PC-3 (cell line): Measurements from ENCODE around the gene WDFY4. TPM values are rescaled to one million over a fixed set of nuclear protein-coding genes. Genes with fewer than 3 reads are reported as not detected.

Experiments
- ATAC-seq: fragments of 200-7000 bp; cut with Tn5 transposase; 2 replicates; pipeline ENCODE4 v1.9.1; 2020; ENCODE audit warnings: mild to moderate bottlenecking, moderate library complexity
- BruUV-seq: library from RNA; stranded (reverse); fragments of 400-500 nt; replicated peaks from 2 replicates; lab custom pipeline; 2021; lab: Mats Ljungman, UMichigan
- CTCF ChIA-PET: fragments of 300-600 bp; sonication (Branson Sonifier 250); formaldehyde crosslinking; loops from one replicate; lab custom pipeline; 2022; ENCODE audit warnings: antibody characterized with exemption; lab: Charles Lee
- POLR2A ChIA-PET: fragments of 300-600 bp; sonication (Branson Sonifier 250); formaldehyde crosslinking; loops from one replicate; lab custom pipeline; 2022; ENCODE audit warnings: antibody characterized with exemption; ENCODE audit not compliant: unreplicated experiment; lab: Charles Lee
- DNase-seq: peaks from one replicate; pipeline ENCODE4 v3.0.0-alpha.2; 2015
- H2AFZ ChIP-seq: fragments of 300-600 bp; sonication (generic); 2 replicates; pipeline ENCODE4 v1.6.0; 2016; ENCODE audit warnings: antibody characterized with exemption, low read length
- H3F3A ChIP-seq: fragments of 300-600 bp; sonication (generic); one replicate; pipeline ENCODE4 v1.6.0; 2017; ENCODE audit warnings: antibody characterized with exemption, low read length, control low read depth, mild to moderate bottlenecking; ENCODE audit not compliant: unreplicated experiment
- H3K27ac ChIP-seq: fragments of 300-600 bp; sonication (generic); 2 replicates; pipeline ENCODE4 v1.5.1; 2016; ENCODE audit warnings: mild to moderate bottlenecking, low read length
- H3K27me3 ChIP-seq: fragments of 300-600 bp; sonication (generic); 2 replicates; pipeline ENCODE4 v1.6.1; 2016; ENCODE audit warnings: low read length, mixed read lengths
- H3K36me3 ChIP-seq: fragments of 300-600 bp; sonication (generic); 2 replicates; pipeline ENCODE4 v1.6.1; 2016; ENCODE audit warnings: low read depth, mixed run types, low read length, mixed read lengths
- H3K4me1 ChIP-seq: fragments of 300-600 bp; sonication (generic); 2 replicates; pipeline ENCODE4 v1.5.1; 2016; ENCODE audit warnings: low read length; ENCODE audit not compliant: insufficient read depth
- H3K4me2 ChIP-seq: fragments of 300-600 bp; sonication (generic); 2 replicates; pipeline ENCODE4 v1.6.0; 2016; ENCODE audit warnings: low read length
- H3K4me3 ChIP-seq: fragments of 300-600 bp; sonication (generic); 2 replicates; pipeline ENCODE4 v1.5.1; 2016; ENCODE audit warnings: mild to moderate bottlenecking, low read length, mixed read lengths
- H3K79me2 ChIP-seq: fragments of 300-600 bp; sonication (generic); 2 replicates; pipeline ENCODE4 v1.6.1; 2017; ENCODE audit warnings: low read length, mixed read lengths
- H3K9ac ChIP-seq: fragments of 300-600 bp; sonication (generic); 2 replicates; pipeline ENCODE4 v1.6.0; 2016; ENCODE audit warnings: mild to moderate bottlenecking, low read length
- H3K9me2 ChIP-seq: fragments of 300-600 bp; sonication (generic); replicated peaks from 2 replicates; pipeline ENCODE4 v1.6.1; 2016; ENCODE audit warnings: mixed run types, low read length, mixed read lengths
- H3K9me3 ChIP-seq: fragments of 300-600 bp; sonication (generic); 2 replicates; pipeline ENCODE4 v1.6.1; 2016; ENCODE audit warnings: low read length, mixed read lengths
- H4K20me1 ChIP-seq: fragments of 300-600 bp; sonication (generic); 2 replicates; pipeline ENCODE4 v1.6.1; 2016; ENCODE audit warnings: low read length, mixed read lengths
- EZH2 ChIP-seq: fragments of 300-600 bp; sonication (generic); IDR thresholded peaks from one replicate; pipeline ENCODE4 v1.6.1; 2017; ENCODE audit warnings: antibody characterized with exemption, mild to moderate bottlenecking, low read length; ENCODE audit not compliant: unreplicated experiment
- EZH2phosphoT487 ChIP-seq: fragments of 300-600 bp; sonication (generic); IDR thresholded peaks from 2 replicates; pipeline ENCODE4 v1.6.1; 2018; ENCODE audit warnings: mild to moderate bottlenecking, antibody characterized with exemption, low read length, borderline replicate concordance
- intact Hi-C: fragments of 100-400 bp; cut with micrococcal nuclease; formaldehyde crosslinking; loops from 2 replicates; pipeline ENCODE4 v1.9.0; 2023
- total RNA-seq: library from RNA; depleted of rRNA; stranded (reverse); fragments of >200 nt; gene quantifications from 2 replicates; pipeline ENCODE4 v1.2.3, GENCODE V29; 2014
- TF ChIP-seq, protein P1 (sequence below): fragments of 300-600 bp; sonication (generic); conservative IDR thresholded peaks from 2 replicates; pipeline ENCODE4 v1.5.1; 2017; ENCODE audit warnings: antibody characterized with exemption, low read depth, mild to moderate bottlenecking, low read length

Gene WDFY4
- total RNA-seq, 1 experiment from 2014 or later = not detected

DNA sequence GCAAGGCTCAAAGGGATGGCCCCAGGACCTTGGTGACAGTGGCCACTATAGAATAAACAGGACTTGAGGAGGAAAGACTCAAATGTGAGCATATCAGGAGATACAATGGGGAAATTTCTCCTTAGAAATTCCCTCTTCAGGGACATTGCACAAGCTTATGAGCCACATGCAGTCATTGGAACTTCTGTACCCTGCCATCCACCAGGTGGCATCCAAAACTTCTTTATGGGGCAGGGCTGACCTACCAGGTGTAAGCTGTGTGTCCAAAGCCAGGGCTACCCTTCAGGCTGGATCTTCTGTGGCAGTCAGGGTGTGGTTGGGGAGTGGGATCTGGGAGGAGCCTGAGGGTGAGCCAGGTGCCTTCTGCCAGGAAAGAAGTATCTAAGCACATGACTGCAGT is 291.5 kb downstream of the WDFY4 start:
- H3K9me3 ChIP-seq = no peaks in the 10 kb centered on the region
- H2AFZ ChIP-seq = no peak overlapping the region
- no peaks in the 10 kb centered on the region for H3F3A ChIP-seq
- no peak overlapping the region for H3K9ac ChIP-seq
- H4K20me1 ChIP-seq = no peaks in the 10 kb centered on the region
- H3K9me2 ChIP-seq = no peaks in the 10 kb centered on the region
- peak; percentile 67; the same call in 1 of the 2 replicates for ATAC-seq
- no peaks in the 10 kb centered on the region for H3K4me1 ChIP-seq
- peak; percentile 73 for DNase-seq
- H3K27me3 ChIP-seq = peaks cover 17% of the 10 kb centered on the region
- H3K79me2 ChIP-seq = no peaks in the 10 kb centered on the region
- no peak overlapping the region for H3K4me2 ChIP-seq
- BruUV-seq = no TSS peak
- H3K36me3 ChIP-seq = no peaks in the 10 kb centered on the region
- TF ChIP-seq, protein P1, sequence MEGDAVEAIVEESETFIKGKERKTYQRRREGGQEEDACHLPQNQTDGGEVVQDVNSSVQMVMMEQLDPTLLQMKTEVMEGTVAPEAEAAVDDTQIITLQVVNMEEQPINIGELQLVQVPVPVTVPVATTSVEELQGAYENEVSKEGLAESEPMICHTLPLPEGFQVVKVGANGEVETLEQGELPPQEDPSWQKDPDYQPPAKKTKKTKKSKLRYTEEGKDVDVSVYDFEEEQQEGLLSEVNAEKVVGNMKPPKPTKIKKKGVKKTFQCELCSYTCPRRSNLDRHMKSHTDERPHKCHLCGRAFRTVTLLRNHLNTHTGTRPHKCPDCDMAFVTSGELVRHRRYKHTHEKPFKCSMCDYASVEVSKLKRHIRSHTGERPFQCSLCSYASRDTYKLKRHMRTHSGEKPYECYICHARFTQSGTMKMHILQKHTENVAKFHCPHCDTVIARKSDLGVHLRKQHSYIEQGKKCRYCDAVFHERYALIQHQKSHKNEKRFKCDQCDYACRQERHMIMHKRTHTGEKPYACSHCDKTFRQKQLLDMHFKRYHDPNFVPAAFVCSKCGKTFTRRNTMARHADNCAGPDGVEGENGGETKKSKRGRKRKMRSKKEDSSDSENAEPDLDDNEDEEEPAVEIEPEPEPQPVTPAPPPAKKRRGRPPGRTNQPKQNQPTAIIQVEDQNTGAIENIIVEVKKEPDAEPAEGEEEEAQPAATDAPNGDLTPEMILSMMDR = peak; percentile 80
- no peak for TF ChIP-seq EZH2
- intact Hi-C loops = loop anchor here (2.0 kb wide), 1 partner anchor 71 kb away; no protein-coding TSS in a partner anchor
- H3K4me3 ChIP-seq = no peak overlapping the region
- H3K27ac ChIP-seq = no peak overlapping the region
- ChIA-PET CTCF (interaction anchor here (1.1 kb wide), 2 partner anchors 185 to 188 kb away, joined by 6 read pairs; no protein-coding TSS in a partner anchor), POLR2A (no interaction called here)

GRCh38 chr10:48978318-48978717 is 293.6 kb downstream of the WDFY4 start:
- H3K79me2 ChIP-seq = no peaks in the 10 kb centered on the region
- H4K20me1 ChIP-seq = no peaks in the 10 kb centered on the region
- H3F3A ChIP-seq = no peaks in the 10 kb centered on the region
- H2AFZ ChIP-seq = no peak overlapping the region
- ATAC-seq (no peak), DNase-seq (no peak)
- H3K4me3 ChIP-seq = no peak overlapping the region
- H3K36me3 ChIP-seq = no peaks in the 10 kb centered on the region
- TF ChIP-seq EZH2 (no peak), EZH2phosphoT487 (no peak)
- TF ChIP-seq, protein P1 = no peak
- no TSS peak for BruUV-seq
- peaks cover 18% of the 10 kb centered on the region for H3K27me3 ChIP-seq
- H3K9me2 ChIP-seq = no peaks in the 10 kb centered on the region
- no peaks in the 10 kb centered on the region for H3K9me3 ChIP-seq
- no peaks in the 10 kb centered on the region for H3K4me1 ChIP-seq
- intact Hi-C loops = no loop called here
- POLR2A ChIA-PET = no interaction called here
- no peak overlapping the region for H3K4me2 ChIP-seq
- H3K27ac ChIP-seq = no peak overlapping the region
- no peak overlapping the region for H3K9ac ChIP-seq
- CTCF ChIA-PET = no interaction called here

DNA sequence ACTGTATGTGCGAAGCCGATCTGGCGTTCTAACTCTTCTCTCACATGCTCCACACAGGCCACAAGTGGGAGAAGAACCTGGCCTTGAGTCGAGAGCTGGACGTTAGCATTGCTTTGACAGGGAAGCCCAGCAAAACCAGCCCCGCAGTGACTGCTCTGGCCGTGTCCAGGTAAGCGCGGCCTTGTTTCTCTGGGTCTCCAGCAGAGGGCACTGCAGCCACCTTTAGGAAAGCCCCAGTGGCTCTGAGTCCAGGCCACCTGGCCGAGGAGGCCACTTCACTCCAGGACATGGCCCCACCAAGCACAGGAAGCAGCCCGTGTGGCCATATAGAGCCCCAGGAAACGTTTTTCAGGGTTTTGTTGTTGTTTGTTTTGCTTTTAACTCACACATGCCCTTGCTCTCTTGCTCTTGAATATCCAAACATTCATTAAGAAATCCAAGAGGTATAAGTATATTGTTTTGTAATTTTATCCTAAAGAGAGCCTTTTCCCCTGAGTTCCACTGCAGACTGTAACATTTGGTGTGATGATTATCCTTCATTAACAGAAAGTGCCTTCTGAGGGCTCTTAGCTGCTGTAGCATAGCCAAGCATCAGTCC is 296.7 kb downstream of the WDFY4 start:
- CTCF ChIA-PET = interaction anchor here (0.6 kb wide), 1 partner anchor 426 kb away, joined by 3 read pairs; no protein-coding TSS in a partner anchor

More for the DNA sequence above, 296.7 kb downstream of the WDFY4 start:
- H3K79me2 ChIP-seq = no peaks in the 10 kb centered on the region
- POLR2A ChIA-PET = no interaction called here
- TF ChIP-seq EZH2phosphoT487 = no peak
- TF ChIP-seq, protein P1 = peak; percentile 98
- TF ChIP-seq EZH2 = no peak
- intact Hi-C loops = loop anchor here (10.0 kb wide), 1 partner anchor 183 kb away; no protein-coding TSS in a partner anchor
- no peaks in the 10 kb centered on the region for H3F3A ChIP-seq
- DNase-seq (peak; percentile 76), ATAC-seq (peak; percentile 94)
- no peaks in the 10 kb centered on the region for H3K36me3 ChIP-seq
- no peaks in the 10 kb centered on the region for H3K9me3 ChIP-seq
- no peak overlapping the region for H3K4me3 ChIP-seq
- H3K4me2 ChIP-seq = no peak overlapping the region
- no peak overlapping the region for H3K9ac ChIP-seq
- BruUV-seq = no TSS peak
- no peak overlapping the region for H2AFZ ChIP-seq
- H3K27ac ChIP-seq = no peak overlapping the region
- H3K9me2 ChIP-seq = no peaks in the 10 kb centered on the region
- peaks cover 42% of the 10 kb centered on the region for H3K27me3 ChIP-seq
- H3K4me1 ChIP-seq = no peaks in the 10 kb centered on the region
- no peaks in the 10 kb centered on the region for H4K20me1 ChIP-seq
